ENCODE data around the gene ZCWPW1. TPM values are rescaled to one million over a fixed set of nuclear protein-coding genes. Genes with fewer than 3 reads are reported as not detected.

ZCWPW1 gene
- total and polyA plus RNA-seq, 2 of the 13 experiments (the other 11 are each of a cell fraction or from before 2014, with no cell fraction given): 2.4 to 2.5 TPM

DNA sequence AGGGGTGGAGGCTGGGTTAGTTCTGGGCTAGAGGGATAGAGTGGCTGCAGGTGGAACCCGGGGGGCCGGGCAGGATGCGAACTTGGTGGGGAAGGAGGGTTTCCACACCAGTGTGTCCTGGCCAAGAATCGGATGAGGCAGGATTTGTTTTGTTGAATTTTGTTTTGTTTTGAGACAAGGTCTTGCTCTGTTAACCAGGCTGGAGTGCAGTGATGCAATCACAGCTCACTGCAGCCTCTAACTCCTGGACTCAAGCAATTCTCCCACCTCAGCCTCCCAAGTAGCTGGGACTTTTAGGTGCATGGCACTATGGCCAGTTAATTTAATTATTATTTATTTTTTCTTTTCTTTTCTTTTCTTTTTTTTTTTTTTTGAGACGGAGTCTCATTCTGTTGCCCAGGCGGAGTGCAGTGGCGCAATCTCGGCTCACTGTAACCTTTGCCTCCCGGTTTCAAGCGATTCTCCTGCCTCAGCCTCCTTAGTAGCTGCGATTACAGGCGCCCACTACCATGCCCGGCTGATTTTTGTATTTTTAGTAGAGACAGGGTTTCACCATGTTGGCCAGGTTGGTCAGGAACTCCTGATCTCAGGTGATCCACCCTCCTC lies 20.8 kb upstream of the ZCWPW1 start (continued):
- TF ChIP-seq, protein P1, sequence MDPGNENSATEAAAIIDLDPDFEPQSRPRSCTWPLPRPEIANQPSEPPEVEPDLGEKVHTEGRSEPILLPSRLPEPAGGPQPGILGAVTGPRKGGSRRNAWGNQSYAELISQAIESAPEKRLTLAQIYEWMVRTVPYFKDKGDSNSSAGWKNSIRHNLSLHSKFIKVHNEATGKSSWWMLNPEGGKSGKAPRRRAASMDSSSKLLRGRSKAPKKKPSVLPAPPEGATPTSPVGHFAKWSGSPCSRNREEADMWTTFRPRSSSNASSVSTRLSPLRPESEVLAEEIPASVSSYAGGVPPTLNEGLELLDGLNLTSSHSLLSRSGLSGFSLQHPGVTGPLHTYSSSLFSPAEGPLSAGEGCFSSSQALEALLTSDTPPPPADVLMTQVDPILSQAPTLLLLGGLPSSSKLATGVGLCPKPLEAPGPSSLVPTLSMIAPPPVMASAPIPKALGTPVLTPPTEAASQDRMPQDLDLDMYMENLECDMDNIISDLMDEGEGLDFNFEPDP (CRISPR knock-in tag; conservative IDR thresholded peaks at IDR 0.05): no peak
- no peak for TF ChIP-seq ZNF775 (CRISPR knock-in tag; IDR thresholded peaks at IDR 0.05; ENCODE audit: borderline replicate concordance)
- TF ChIP-seq ZSCAN25 (CRISPR knock-in tag; IDR thresholded peaks at IDR 0.05): no peak
- TF ChIP-seq HCFC1 (IDR thresholded peaks at IDR 0.05; ENCODE audit: low read depth, low read length): no peak
- TF ChIP-seq ZNF530 (CRISPR knock-in tag; IDR thresholded peaks at IDR 0.05; ENCODE audit: low read depth): no peak
- TF ChIP-seq, protein P2, sequence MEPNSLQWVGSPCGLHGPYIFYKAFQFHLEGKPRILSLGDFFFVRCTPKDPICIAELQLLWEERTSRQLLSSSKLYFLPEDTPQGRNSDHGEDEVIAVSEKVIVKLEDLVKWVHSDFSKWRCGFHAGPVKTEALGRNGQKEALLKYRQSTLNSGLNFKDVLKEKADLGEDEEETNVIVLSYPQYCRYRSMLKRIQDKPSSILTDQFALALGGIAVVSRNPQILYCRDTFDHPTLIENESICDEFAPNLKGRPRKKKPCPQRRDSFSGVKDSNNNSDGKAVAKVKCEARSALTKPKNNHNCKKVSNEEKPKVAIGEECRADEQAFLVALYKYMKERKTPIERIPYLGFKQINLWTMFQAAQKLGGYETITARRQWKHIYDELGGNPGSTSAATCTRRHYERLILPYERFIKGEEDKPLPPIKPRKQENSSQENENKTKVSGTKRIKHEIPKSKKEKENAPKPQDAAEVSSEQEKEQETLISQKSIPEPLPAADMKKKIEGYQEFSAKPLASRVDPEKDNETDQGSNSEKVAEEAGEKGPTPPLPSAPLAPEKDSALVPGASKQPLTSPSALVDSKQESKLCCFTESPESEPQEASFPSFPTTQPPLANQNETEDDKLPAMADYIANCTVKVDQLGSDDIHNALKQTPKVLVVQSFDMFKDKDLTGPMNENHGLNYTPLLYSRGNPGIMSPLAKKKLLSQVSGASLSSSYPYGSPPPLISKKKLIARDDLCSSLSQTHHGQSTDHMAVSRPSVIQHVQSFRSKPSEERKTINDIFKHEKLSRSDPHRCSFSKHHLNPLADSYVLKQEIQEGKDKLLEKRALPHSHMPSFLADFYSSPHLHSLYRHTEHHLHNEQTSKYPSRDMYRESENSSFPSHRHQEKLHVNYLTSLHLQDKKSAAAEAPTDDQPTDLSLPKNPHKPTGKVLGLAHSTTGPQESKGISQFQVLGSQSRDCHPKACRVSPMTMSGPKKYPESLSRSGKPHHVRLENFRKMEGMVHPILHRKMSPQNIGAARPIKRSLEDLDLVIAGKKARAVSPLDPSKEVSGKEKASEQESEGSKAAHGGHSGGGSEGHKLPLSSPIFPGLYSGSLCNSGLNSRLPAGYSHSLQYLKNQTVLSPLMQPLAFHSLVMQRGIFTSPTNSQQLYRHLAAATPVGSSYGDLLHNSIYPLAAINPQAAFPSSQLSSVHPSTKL (CRISPR knock-in tag; IDR thresholded peaks at IDR 0.05): 0 out of 2 replicates have a peak, but pooled peaks have one; percentile 19
- TF ChIP-seq, protein P3, sequence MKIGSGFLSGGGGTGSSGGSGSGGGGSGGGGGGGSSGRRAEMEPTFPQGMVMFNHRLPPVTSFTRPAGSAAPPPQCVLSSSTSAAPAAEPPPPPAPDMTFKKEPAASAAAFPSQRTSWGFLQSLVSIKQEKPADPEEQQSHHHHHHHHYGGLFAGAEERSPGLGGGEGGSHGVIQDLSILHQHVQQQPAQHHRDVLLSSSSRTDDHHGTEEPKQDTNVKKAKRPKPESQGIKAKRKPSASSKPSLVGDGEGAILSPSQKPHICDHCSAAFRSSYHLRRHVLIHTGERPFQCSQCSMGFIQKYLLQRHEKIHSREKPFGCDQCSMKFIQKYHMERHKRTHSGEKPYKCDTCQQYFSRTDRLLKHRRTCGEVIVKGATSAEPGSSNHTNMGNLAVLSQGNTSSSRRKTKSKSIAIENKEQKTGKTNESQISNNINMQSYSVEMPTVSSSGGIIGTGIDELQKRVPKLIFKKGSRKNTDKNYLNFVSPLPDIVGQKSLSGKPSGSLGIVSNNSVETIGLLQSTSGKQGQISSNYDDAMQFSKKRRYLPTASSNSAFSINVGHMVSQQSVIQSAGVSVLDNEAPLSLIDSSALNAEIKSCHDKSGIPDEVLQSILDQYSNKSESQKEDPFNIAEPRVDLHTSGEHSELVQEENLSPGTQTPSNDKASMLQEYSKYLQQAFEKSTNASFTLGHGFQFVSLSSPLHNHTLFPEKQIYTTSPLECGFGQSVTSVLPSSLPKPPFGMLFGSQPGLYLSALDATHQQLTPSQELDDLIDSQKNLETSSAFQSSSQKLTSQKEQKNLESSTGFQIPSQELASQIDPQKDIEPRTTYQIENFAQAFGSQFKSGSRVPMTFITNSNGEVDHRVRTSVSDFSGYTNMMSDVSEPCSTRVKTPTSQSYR (CRISPR knock-in tag; IDR thresholded peaks at IDR 0.05; ENCODE audit: borderline replicate concordance): no peak
- TF ChIP-seq REPIN1 (CRISPR knock-in tag; IDR thresholded peaks at IDR 0.05; ENCODE audit: borderline replicate concordance, low read depth): no peak
- TF ChIP-seq, protein P4, sequence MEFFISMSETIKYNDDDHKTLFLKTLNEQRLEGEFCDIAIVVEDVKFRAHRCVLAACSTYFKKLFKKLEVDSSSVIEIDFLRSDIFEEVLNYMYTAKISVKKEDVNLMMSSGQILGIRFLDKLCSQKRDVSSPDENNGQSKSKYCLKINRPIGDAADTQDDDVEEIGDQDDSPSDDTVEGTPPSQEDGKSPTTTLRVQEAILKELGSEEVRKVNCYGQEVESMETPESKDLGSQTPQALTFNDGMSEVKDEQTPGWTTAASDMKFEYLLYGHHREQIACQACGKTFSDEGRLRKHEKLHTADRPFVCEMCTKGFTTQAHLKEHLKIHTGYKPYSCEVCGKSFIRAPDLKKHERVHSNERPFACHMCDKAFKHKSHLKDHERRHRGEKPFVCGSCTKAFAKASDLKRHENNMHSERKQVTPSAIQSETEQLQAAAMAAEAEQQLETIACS (CRISPR knock-in tag; IDR thresholded peaks at IDR 0.05): no peak
- TF ChIP-seq HMGA1 (CRISPR knock-in tag; conservative IDR thresholded peaks at IDR 0.05): no peak
- TF ChIP-seq DR1 (CRISPR knock-in tag; IDR thresholded peaks at IDR 0.05): no peak
- TF ChIP-seq NFATC3 (CRISPR knock-in tag; IDR thresholded peaks at IDR 0.05): no peak
- no peak for TF ChIP-seq HOXA9 (CRISPR knock-in tag; IDR thresholded peaks at IDR 0.05; ENCODE audit: borderline replicate concordance)
- no peak for TF ChIP-seq ZNF563 (CRISPR knock-in tag; IDR thresholded peaks at IDR 0.05)
- TF ChIP-seq, protein P5, sequence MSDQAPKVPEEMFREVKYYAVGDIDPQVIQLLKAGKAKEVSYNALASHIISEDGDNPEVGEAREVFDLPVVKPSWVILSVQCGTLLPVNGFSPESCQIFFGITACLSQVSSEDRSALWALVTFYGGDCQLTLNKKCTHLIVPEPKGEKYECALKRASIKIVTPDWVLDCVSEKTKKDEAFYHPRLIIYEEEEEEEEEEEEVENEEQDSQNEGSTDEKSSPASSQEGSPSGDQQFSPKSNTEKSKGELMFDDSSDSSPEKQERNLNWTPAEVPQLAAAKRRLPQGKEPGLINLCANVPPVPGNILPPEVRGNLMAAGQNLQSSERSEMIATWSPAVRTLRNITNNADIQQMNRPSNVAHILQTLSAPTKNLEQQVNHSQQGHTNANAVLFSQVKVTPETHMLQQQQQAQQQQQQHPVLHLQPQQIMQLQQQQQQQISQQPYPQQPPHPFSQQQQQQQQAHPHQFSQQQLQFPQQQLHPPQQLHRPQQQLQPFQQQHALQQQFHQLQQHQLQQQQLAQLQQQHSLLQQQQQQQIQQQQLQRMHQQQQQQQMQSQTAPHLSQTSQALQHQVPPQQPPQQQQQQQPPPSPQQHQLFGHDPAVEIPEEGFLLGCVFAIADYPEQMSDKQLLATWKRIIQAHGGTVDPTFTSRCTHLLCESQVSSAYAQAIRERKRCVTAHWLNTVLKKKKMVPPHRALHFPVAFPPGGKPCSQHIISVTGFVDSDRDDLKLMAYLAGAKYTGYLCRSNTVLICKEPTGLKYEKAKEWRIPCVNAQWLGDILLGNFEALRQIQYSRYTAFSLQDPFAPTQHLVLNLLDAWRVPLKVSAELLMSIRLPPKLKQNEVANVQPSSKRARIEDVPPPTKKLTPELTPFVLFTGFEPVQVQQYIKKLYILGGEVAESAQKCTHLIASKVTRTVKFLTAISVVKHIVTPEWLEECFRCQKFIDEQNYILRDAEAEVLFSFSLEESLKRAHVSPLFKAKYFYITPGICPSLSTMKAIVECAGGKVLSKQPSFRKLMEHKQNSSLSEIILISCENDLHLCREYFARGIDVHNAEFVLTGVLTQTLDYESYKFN (CRISPR knock-in tag; conservative IDR thresholded peaks at IDR 0.05): no peak
- no peak for TF ChIP-seq POLR2AphosphoS2 (IDR thresholded peaks at IDR 0.05; ENCODE audit: low read depth, low read length)

Data from HepG2 (cell line).